ENCODE data around the gene NPW.
A peak's percentile ranks its signal among the peaks of the same experiment; 100 is the strongest.
"Not testable (repeated sequence)": the region's sequence is repeated elsewhere in the genome, so short reads cannot be mapped to it uniquely, and the experiment has no call there.

Gene NPW

DNA sequence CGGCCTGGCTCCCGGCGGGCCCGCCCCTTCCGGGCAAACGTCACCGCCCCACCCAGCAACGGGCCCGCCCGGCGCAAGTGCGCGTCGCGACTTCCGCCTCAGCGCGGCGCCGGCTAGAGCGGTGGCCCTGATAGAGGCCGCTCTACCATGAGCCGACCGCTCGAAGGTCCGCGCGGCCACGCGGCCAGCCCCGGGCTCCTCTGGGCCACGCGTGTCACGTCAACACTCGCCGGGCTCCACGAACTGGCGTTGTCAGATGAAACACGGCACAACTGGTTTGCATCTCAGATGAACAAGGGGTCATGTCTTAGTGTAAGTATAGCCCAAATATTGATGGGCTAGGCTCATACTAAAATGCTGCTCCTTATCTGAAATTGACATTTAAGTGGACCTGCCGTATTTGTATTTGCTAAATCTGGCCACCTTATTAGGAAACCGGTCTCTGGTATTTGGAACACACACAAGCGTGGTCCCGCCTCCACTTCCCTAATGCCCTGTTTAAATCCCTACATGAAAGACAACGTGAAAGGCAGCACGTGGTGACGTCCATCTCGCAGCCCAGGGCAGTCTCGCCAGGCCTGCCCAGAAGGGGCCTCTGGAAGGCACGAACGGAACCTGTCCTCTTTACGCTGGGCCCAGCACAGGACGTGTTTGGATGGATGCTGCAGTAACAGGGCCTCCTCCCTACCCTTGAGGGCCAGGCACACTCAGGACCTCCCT is 9.6 kb upstream of the NPW start, which contains the start of gene ZNF598:
ZNF598 (minus strand) TSS at position 31 of the 720 bp plus-strand sequence.
- Histone ChIP-seq H3K36me3 (replicated peaks in 1 of 2; ENCODE audit: control insufficient read depth in 2 of 2, insufficient read depth in 2 of 2, low read length in 2 of 2) (peaks cover 8 to 18% of the 10 kb centered on the region in 2 donors), H4K8ac (ENCODE audit: low read depth, low read length) (peak within 1 kb of the TSS; percentile 24), H2BK12ac (ENCODE audit: low read length) (no peak within 1 kb of the TSS), H2AFZ (ENCODE audit: low read length) (peak within 1 kb of the TSS; percentile 84), H4K91ac (ENCODE audit: low read depth, low read length, poor library complexity) (no peak within 1 kb of the TSS), H3K9ac (ENCODE audit: low read depth, low read length, poor library complexity) (peak within 1 kb of the TSS; percentile 97), H2BK5ac (ENCODE audit: low read length) (peak within 1 kb of the TSS; percentile 42), H3K18ac (ENCODE audit: low read length) (peak within 1 kb of the TSS; percentile 82), H3K23ac (ENCODE audit: low read depth, low read length, poor library complexity) (peak within 1 kb of the TSS; percentile 48), H3K9me3 (replicated peaks in 1 of 2; ENCODE audit: control insufficient read depth in 2 of 2, insufficient read depth in 1 of 2, low read depth in 1 of 2, low read length in 2 of 2) (no peaks in the 10 kb centered on the region), H3K27me3 (ENCODE audit: control insufficient read depth in 3 of 3, insufficient read depth in 3 of 3, low read depth in 1 of 3, low read length in 3 of 3) (no peaks in the 10 kb centered on the region), H3K27ac (replicated peaks; ENCODE audit: low read length) (peak within 1 kb of the TSS; percentile 9), H3K79me1 (ENCODE audit: low read depth, low read length) (peaks cover 28% of the 10 kb centered on the region), H2BK15ac (ENCODE audit: low read length) (peak within 1 kb of the TSS; percentile 46), H3K4me1 (ENCODE audit: control insufficient read depth in 2 of 2, insufficient read depth in 1 of 2, low read depth in 1 of 2, low read length in 2 of 2) (peaks cover 17 to 22% of the 10 kb centered on the region in 2 donors), H2AK5ac (ENCODE audit: low read depth, low read length) (peak within 1 kb of the TSS; percentile 53), H3K4me3 (ENCODE audit: low read length in 2 of 2) (peak within 1 kb of the TSS; percentile 65 to 99), H2BK120ac (ENCODE audit: low read depth, low read length) (no peak within 1 kb of the TSS), H3K14ac (ENCODE audit: low read length) (peak within 1 kb of the TSS; percentile 71), H3K4ac (ENCODE audit: low read length) (no peak within 1 kb of the TSS), H3K4me2 (ENCODE audit: insufficient read depth, low read length, poor library complexity, severe bottlenecking) (peak within 1 kb of the TSS; percentile 81)
- WGBS, 2 donors (ENCODE audit: extremely low coverage in 2 of 2, insufficient read length in 2 of 2, insufficient replicate concordance in 1 of 2): no CpG with 5 or more reads among the region's 52 CpGs
- DNase-seq (ENCODE audit: low spot score): peak; percentile 83

DNA sequence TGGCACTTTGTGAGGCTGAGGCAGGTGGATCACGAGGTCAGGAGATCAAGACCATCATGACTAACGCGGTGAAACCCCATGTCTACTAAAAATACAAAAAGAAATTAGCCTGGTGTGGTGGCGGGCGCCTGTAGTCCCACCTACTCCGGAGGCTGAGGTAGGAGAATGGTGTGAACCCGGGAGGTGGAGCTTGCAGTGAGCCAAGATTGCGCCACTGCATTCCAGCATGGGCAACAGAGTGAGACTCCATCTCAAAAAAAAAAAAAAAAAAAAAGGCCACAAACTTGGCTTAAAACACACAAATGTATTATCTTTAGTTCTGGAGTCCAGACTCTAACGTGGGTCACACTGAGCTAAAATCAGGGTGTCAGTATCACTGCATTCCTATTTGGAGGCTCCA is 7.9 kb upstream of the NPW start:
- not testable (repeated sequence) for H2BK120ac ChIP-seq (ENCODE audit: low read depth, low read length); H3K9me3 ChIP-seq (replicated peaks in 1 of 2; ENCODE audit: control insufficient read depth in 2 of 2, insufficient read depth in 1 of 2, low read depth in 1 of 2, low read length in 2 of 2); H4K91ac ChIP-seq (ENCODE audit: low read depth, low read length, poor library complexity); H3K4me2 ChIP-seq (ENCODE audit: insufficient read depth, low read length, poor library complexity, severe bottlenecking); H3K9ac ChIP-seq (ENCODE audit: low read depth, low read length, poor library complexity); H3K27ac ChIP-seq (replicated peaks; ENCODE audit: low read length); H2AK5ac ChIP-seq (ENCODE audit: low read depth, low read length); H3K4me3 ChIP-seq (ENCODE audit: low read length in 2 of 2); H2BK12ac ChIP-seq (ENCODE audit: low read length); H2BK5ac ChIP-seq (ENCODE audit: low read length); DNase-seq (ENCODE audit: low spot score); H4K8ac ChIP-seq (ENCODE audit: low read depth, low read length); H3K18ac ChIP-seq (ENCODE audit: low read length); H2AFZ ChIP-seq (ENCODE audit: low read length); H3K4ac ChIP-seq (ENCODE audit: low read length); H3K23ac ChIP-seq (ENCODE audit: low read depth, low read length, poor library complexity); H2BK15ac ChIP-seq (ENCODE audit: low read length); H3K27me3 ChIP-seq (ENCODE audit: control insufficient read depth in 3 of 3, insufficient read depth in 3 of 3, low read depth in 1 of 3, low read length in 3 of 3); H3K14ac ChIP-seq (ENCODE audit: low read length)
- peaks cover 8 to 13% of the 10 kb centered on the region in 2 donors for H3K36me3 ChIP-seq (replicated peaks in 1 of 2; ENCODE audit: control insufficient read depth in 2 of 2, insufficient read depth in 2 of 2, low read length in 2 of 2)
- WGBS, 2 donors (ENCODE audit: extremely low coverage in 2 of 2, insufficient read length in 2 of 2, insufficient replicate concordance in 1 of 2): no CpG with 5 or more reads among the region's 9 CpGs
- H3K79me1 ChIP-seq (ENCODE audit: low read depth, low read length): peaks cover 19% of the 10 kb centered on the region
- peaks cover 17 to 22% of the 10 kb centered on the region in 2 donors for H3K4me1 ChIP-seq (ENCODE audit: control insufficient read depth in 2 of 2, insufficient read depth in 1 of 2, low read depth in 1 of 2, low read length in 2 of 2)

DNA sequence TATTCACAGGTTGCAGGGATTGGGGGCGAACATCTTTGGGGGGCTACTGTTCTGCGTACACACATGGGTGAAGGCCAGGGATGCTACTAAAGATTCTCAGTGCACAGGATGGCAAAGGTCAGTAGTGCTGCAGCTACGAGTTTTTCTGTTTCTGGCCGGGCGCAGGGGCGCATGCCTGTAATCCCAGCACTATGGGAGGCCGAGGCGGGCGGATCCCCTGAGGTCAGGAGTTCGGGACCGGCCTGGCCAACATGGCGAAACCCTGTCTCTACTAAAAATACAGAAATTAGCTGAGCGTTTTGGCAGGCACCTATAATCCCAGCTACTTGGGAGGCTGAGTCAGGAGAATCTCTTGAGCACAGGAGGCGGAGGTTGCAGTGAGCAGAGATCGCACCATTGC is 6.1 kb upstream of the NPW start:
- peaks cover 0 to 6% (median 4%) of the 10 kb centered on the region in 3 experiments for H3K27me3 ChIP-seq (ENCODE audit: control insufficient read depth in 3 of 3, insufficient read depth in 3 of 3, low read depth in 1 of 3, low read length in 3 of 3)
- no peaks in the 10 kb centered on the region for H3K9me3 ChIP-seq (replicated peaks in 1 of 2; ENCODE audit: control insufficient read depth in 2 of 2, insufficient read depth in 1 of 2, low read depth in 1 of 2, low read length in 2 of 2)
- no peak overlapping the region for H3K14ac ChIP-seq (ENCODE audit: low read length)
- DNase-seq (ENCODE audit: low spot score): no peak
- H3K4ac ChIP-seq (ENCODE audit: low read length): no peak overlapping the region
- no peak overlapping the region for H4K91ac ChIP-seq (ENCODE audit: low read depth, low read length, poor library complexity)
- H3K9ac ChIP-seq (ENCODE audit: low read depth, low read length, poor library complexity): no peak overlapping the region
- H3K36me3 ChIP-seq (replicated peaks in 1 of 2; ENCODE audit: control insufficient read depth in 2 of 2, insufficient read depth in 2 of 2, low read length in 2 of 2): no peaks in the 10 kb centered on the region
- peaks cover 4% of the 10 kb centered on the region for H3K79me1 ChIP-seq (ENCODE audit: low read depth, low read length)
- no peak overlapping the region for H2BK15ac ChIP-seq (ENCODE audit: low read length)
- H3K4me3 ChIP-seq (ENCODE audit: low read length in 2 of 2): no peak overlapping the region
- H3K18ac ChIP-seq (ENCODE audit: low read length): no peak overlapping the region
- H3K4me1 ChIP-seq (ENCODE audit: control insufficient read depth in 2 of 2, insufficient read depth in 1 of 2, low read depth in 1 of 2, low read length in 2 of 2): peaks cover 9 to 12% of the 10 kb centered on the region in 2 donors
- no peak overlapping the region for H2BK5ac ChIP-seq (ENCODE audit: low read length)
- H2BK120ac ChIP-seq (ENCODE audit: low read depth, low read length): no peak overlapping the region
- H4K8ac ChIP-seq (ENCODE audit: low read depth, low read length): no peak overlapping the region
- H3K23ac ChIP-seq (ENCODE audit: low read depth, low read length, poor library complexity): no peak overlapping the region
- no peak overlapping the region for H3K27ac ChIP-seq (replicated peaks; ENCODE audit: low read length)
- no peak overlapping the region for H2AFZ ChIP-seq (ENCODE audit: low read length)
- no CpG with 5 or more reads among the region's 15 CpGs for WGBS, 2 donors (ENCODE audit: extremely low coverage in 2 of 2, insufficient read length in 2 of 2, insufficient replicate concordance in 1 of 2)
- H3K4me2 ChIP-seq (ENCODE audit: insufficient read depth, low read length, poor library complexity, severe bottlenecking): no peak overlapping the region
- no peak overlapping the region for H2AK5ac ChIP-seq (ENCODE audit: low read depth, low read length)
- H2BK12ac ChIP-seq (ENCODE audit: low read length): no peak overlapping the region

DNA sequence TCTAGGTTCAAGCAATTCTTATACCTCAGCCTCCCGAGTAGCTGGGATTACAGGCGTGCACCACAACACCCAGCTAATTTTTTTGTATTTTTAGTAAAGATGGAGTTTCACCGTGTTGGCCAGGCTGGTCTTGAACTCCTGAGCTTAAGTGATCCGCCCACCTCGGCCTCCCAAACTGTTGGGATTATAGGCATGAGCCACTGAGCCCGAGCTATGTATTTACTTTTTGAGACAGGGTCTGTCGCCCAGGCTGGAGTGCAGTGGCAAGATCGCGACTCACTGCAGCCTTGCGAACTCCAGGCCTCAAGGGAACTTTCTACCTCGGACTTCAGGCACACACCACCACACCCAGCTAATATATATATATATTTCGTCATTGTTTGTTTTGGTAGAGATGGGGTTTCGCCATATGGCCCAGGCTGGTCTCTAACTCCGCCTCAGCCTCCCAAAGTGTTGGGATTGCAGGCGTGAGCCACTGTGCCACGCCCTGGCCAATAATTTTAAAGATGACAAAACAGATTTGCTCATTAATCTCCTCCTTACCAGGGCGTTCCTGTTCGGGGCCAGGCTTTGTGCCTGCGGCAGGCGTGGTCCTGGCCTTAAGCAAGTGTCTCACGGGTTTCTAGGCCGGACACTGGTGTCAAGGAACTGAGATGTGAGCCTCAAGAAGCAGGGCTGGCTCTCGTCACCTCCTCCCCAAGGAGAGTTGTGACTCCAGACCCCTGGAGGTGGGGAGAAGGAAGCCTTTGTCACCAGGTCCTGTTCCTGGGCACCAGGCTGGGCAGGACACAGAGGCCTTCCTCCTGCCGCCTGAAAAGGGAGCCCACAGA is 4.3 kb upstream of the NPW start:
- H3K23ac ChIP-seq (ENCODE audit: low read depth, low read length, poor library complexity): peak overlapping the region; percentile 73
- H3K27ac ChIP-seq (replicated peaks; ENCODE audit: low read length): no peak overlapping the region
- H3K9ac ChIP-seq (ENCODE audit: low read depth, low read length, poor library complexity): no peak overlapping the region
- H4K8ac ChIP-seq (ENCODE audit: low read depth, low read length): no peak overlapping the region
- DNase-seq (ENCODE audit: low spot score): no peak
- no peak overlapping the region for H3K4ac ChIP-seq (ENCODE audit: low read length)
- H3K4me1 ChIP-seq (ENCODE audit: control insufficient read depth in 2 of 2, insufficient read depth in 1 of 2, low read depth in 1 of 2, low read length in 2 of 2): peaks cover 3 to 4% of the 10 kb centered on the region in 2 donors
- H2AK5ac ChIP-seq (ENCODE audit: low read depth, low read length): peak overlapping the region; percentile 93
- H3K36me3 ChIP-seq (replicated peaks in 1 of 2; ENCODE audit: control insufficient read depth in 2 of 2, insufficient read depth in 2 of 2, low read length in 2 of 2): no peaks in the 10 kb centered on the region
- peaks cover 15 to 23% (median 21%) of the 10 kb centered on the region in 3 experiments for H3K27me3 ChIP-seq (ENCODE audit: control insufficient read depth in 3 of 3, insufficient read depth in 3 of 3, low read depth in 1 of 3, low read length in 3 of 3)
- no peak overlapping the region for H2AFZ ChIP-seq (ENCODE audit: low read length)
- no peak overlapping the region for H4K91ac ChIP-seq (ENCODE audit: low read depth, low read length, poor library complexity)
- no peak overlapping the region for H2BK5ac ChIP-seq (ENCODE audit: low read length)
- no peak overlapping the region for H2BK120ac ChIP-seq (ENCODE audit: low read depth, low read length)
- H3K4me2 ChIP-seq (ENCODE audit: insufficient read depth, low read length, poor library complexity, severe bottlenecking): no peak overlapping the region
- H3K79me1 ChIP-seq (ENCODE audit: low read depth, low read length): peaks cover 2% of the 10 kb centered on the region
- H2BK12ac ChIP-seq (ENCODE audit: low read length): no peak overlapping the region
- WGBS, 2 donors (ENCODE audit: extremely low coverage in 2 of 2, insufficient read length in 2 of 2, insufficient replicate concordance in 1 of 2): no CpG with 5 or more reads among the region's 24 CpGs
- peak overlapping the region; percentile 58 for H2BK15ac ChIP-seq (ENCODE audit: low read length)
- H3K14ac ChIP-seq (ENCODE audit: low read length): no peak overlapping the region
- peak overlapping the region; percentile 48 for H3K18ac ChIP-seq (ENCODE audit: low read length)
- H3K9me3 ChIP-seq (replicated peaks in 1 of 2; ENCODE audit: control insufficient read depth in 2 of 2, insufficient read depth in 1 of 2, low read depth in 1 of 2, low read length in 2 of 2): no peaks in the 10 kb centered on the region
- no peak overlapping the region for H3K4me3 ChIP-seq (ENCODE audit: low read length in 2 of 2)
